ENCODE results near the gene CDCA3.
A peak's percentile ranks its signal among the peaks of the same experiment; 100 is the strongest.
"Not testable (repeated sequence)": the region's sequence is repeated elsewhere in the genome, so short reads cannot be mapped to it uniquely, and the experiment has no call there.

The CDCA3 gene

DNA sequence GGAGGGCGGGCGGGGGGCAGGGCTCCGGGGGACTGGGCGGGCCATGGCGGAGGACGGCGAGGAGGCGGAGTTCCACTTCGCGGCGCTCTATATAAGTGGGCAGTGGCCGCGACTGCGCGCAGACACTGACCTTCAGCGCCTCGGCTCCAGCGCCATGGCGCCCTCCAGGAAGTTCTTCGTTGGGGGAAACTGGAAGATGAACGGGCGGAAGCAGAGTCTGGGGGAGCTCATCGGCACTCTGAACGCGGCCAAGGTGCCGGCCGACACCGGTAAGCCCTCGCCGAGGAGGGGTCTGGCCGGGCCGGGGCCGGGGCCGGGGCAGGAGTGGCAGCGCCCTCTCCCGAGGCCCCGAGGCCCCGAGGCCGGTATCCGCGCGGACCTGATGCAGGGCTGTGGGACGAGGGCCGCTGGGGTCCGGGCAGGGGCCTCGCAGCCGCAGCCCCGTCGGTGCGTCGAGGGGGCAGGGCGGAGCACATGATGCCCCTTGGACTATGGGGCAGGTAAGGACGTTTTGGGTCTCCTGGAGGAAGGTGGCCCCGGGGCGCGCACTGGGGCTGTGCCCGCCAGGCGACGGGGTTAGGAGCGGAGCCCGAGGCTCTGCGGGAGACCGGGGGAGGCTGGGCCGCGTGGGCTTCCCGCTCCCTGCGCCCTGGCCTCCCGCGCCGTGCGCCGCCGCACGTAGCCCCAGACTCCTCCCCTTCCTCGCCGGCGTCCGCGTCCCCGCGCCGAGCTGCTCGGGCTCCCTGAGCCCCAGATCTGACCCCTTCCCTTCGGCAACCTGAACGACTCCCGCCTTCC is 16.5 kb upstream of the CDCA3 start, which contains the start of gene TPI1:
TPI1 (plus strand) TSS at position 119 of the 798 bp plus-strand sequence; CDS start at position 155, 36 bp downstream.
- DNase-seq (ENCODE audit: insufficient read length, low spot score) (peak; percentile 69), FAIRE-seq (no peak)

GRCh38 chr12:6866920-6867412 is 15.9 kb upstream of the CDCA3 start:
- no peak for DNase-seq (ENCODE audit: insufficient read length, low spot score)
- TF ChIP-seq POLR2A (IDR thresholded peaks at IDR 0.05; ENCODE audit: low read depth, low read length), result no peak
- no peak for FAIRE-seq

More for the DNA sequence above, 16.5 kb upstream of the CDCA3 start, which contains the start of gene TPI1:
- peak; percentile 98 for TF ChIP-seq POLR2A (IDR thresholded peaks at IDR 0.05; ENCODE audit: low read depth, low read length)

DNA sequence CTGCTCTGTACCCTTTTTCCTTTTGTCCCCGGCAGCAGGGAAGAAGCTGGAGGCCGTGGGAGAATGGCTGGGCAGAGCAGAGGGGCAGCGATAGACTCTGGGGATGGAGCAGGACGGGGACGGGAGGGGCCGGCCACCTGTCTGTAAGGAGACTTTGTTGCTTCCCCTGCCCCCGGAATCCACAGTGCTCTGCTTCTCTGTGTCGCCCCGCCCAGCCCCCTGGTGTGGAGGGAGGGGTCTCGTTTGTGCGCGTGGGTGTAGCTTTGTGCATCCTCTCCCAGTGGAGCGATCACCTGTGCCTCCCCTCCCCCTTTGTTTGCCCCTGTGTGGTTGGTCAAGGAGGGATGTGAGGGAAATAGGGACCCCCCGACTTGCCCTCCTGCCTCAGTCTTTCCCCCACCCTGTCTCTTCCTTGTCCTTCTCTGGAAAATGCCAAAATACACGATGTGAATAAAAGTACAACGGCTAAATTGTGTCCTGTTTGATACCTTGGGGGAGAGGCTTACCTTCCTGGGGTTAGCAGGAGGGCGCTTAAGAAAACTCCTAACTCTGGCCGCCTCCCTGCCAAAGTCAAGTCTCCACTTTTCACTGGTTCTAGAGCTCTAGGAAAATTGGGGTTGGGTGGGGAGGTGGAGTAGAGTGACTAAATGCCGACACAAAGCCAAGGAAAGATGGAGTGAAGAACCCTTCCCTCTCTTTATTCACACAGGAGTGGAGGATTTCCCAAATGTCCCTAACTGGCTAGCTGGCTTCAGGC is 15.3 kb upstream of the CDCA3 start:
- DNase-seq (ENCODE audit: insufficient read length, low spot score) (no peak), FAIRE-seq (no peak)
- no peak for TF ChIP-seq POLR2A (IDR thresholded peaks at IDR 0.05; ENCODE audit: low read depth, low read length)

DNA sequence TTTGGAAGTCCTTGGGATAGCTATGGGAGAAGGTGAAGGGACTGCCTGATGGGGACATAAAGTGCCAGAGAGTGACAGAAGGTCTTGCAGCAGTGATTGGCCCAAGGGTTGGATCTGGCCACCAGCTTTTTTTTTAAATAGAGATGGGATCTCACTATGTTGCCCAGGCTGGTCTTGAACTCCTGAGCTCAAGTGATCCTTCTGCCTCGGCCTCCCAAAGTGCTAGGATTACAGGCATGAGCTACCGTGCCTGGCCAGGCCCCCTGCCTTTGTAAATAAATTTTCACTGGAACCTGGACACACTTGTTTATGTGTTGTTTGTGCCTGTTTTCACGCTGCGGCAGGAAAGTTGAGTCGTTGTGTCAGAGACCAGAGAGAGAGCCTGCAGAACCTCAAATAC is 14.2 kb upstream of the CDCA3 start:
- FAIRE-seq; DNase-seq (ENCODE audit: insufficient read length, low spot score): not testable (repeated sequence)

DNA sequence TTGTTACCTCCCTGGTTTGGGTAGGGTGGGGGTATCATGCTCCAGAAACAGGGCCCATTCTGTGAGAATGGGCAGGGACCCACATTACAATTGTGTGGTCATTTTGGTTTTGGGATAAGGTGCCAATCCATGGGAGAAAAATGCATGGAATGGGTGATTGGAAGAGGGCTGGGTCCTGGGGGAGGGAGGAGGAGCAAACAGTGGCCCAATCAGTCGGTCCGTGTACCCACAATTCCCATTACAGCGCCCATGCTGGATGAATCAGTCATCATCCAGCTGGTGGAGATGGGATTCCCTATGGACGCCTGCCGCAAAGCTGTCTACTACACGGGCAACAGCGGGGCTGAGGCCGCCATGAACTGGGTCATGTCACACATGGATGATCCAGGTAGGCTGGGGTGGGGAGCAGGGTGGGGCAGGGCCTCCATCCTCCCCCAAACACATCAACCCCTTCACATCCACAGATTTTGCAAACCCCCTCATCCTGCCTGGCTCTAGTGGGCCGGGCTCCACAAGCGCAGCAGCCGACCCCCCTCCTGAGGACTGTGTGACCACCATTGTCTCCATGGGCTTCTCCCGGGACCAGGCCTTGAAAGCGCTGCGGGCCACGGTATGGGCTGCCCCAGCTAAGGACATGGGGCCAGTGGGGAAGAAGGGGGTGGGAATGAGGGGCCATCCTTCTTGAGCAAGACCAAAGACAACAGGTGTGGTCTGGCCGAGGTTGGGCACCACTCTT is 12.7 kb upstream of the CDCA3 start:
- TF ChIP-seq POLR2A (IDR thresholded peaks at IDR 0.05; ENCODE audit: low read depth, low read length), result no peak
- DNase-seq (ENCODE audit: insufficient read length, low spot score) (no peak), FAIRE-seq (no peak)

DNA sequence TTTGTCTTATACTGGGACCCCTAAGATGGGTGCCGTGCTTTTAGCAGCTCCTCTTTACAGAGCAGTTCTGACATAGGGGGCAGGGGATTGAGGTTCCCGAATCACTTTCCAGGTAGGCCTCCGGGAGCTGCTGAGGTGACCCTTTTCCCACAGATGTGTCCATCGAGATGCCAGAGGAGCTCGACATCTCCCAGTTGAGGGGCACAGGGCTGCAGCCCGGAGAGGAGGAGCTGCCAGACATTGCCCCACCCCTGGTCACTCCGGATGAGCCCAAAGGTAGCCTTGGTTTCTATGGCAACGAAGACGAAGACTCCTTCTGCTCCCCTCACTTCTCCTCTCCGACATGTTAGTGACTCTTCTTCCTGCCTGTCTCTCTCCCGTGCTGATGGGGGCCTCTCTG is 11.9 kb upstream of the CDCA3 start:
- DNase-seq (ENCODE audit: insufficient read length, low spot score) (no peak), FAIRE-seq (no peak)
- no peak for TF ChIP-seq POLR2A (IDR thresholded peaks at IDR 0.05; ENCODE audit: low read depth, low read length)

DNA sequence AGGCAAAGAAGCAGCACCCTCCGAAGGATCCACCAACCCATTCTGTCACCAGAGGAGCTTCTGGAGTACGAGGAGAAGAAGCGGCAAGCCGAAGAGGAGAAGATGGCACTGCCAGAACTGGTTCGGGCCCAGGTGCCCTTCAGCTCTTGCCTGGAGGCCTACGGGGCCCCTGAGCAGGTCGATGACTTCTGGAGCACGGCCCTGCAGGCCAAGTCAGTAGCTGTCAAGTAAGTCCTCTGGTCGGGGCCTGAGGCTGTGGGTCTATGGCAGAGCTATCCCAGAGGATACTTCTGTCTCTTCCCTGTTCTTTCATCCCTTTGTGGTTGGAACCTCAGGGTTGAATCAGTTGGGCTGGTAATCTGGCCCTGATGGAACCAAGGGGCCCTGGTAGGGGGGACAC is 10.3 kb upstream of the CDCA3 start:
- no peak for DNase-seq (ENCODE audit: insufficient read length, low spot score)
- TF ChIP-seq POLR2A (IDR thresholded peaks at IDR 0.05; ENCODE audit: low read depth, low read length), result no peak
- FAIRE-seq, result no peak

GRCh38 chr12:6860942-6861341 is 9.9 kb upstream of the CDCA3 start:
- TF ChIP-seq POLR2A (IDR thresholded peaks at IDR 0.05; ENCODE audit: low read depth, low read length), result no peak
- FAIRE-seq (no peak), DNase-seq (ENCODE audit: insufficient read length, low spot score) (no peak)

GRCh38 chr12:6860116-6860515 is 9.0 kb upstream of the CDCA3 start:
- TF ChIP-seq POLR2A (IDR thresholded peaks at IDR 0.05; ENCODE audit: low read depth, low read length), result no peak
- FAIRE-seq, result no peak
- DNase-seq (ENCODE audit: insufficient read length, low spot score), result no peak

DNA sequence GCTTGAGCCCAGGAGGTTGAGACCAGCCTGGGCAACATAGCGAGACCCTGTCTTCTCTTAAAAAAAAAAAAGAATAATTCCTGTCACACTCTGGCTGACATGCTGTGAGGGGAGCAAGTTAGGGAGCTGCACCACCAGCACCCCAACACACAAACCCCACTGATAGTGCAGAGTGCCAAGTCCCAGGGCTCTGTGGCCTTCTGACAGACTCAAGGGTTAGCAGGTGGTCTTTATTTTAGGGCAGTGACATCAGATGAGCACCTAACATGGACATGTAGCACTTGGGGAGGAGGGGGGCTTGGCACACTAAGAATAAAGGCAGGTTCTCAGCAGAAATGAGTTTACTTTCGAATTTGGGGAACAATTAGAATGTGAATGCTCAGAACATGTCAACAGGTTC is 7.7 kb upstream of the CDCA3 start:
- DNase-seq (ENCODE audit: insufficient read length, low spot score) (no peak), FAIRE-seq (no peak)
- no peak for TF ChIP-seq POLR2A (IDR thresholded peaks at IDR 0.05; ENCODE audit: low read depth, low read length)

DNA sequence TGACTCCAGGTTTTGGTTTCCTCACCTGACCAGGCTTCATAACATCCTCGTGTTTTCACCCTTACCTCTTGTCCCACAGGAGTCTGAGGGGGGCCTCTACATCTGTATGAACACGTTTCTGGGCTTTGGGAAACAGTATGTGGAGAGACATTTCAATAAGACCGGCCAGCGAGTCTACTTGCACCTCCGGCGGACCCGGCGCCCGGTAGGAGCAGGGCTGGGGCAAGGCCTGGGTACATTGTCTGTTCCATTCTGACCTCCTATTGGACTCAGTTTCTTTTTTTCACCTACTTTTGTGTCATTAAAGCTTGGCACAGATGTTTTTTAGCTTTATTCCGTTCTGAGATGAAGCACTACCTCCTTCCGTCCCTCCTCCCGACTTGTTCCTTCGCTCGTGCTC is 4.2 kb upstream of the CDCA3 start:
- DNase-seq (ENCODE audit: insufficient read length, low spot score) (no peak), FAIRE-seq (no peak)
- no peak for TF ChIP-seq POLR2A (IDR thresholded peaks at IDR 0.05; ENCODE audit: low read depth, low read length)

GRCh38 chr12:6854036-6854435 is 3.0 kb upstream of the CDCA3 start:
- no peak for FAIRE-seq
- no peak for TF ChIP-seq POLR2A (IDR thresholded peaks at IDR 0.05; ENCODE audit: low read depth, low read length)

DNA sequence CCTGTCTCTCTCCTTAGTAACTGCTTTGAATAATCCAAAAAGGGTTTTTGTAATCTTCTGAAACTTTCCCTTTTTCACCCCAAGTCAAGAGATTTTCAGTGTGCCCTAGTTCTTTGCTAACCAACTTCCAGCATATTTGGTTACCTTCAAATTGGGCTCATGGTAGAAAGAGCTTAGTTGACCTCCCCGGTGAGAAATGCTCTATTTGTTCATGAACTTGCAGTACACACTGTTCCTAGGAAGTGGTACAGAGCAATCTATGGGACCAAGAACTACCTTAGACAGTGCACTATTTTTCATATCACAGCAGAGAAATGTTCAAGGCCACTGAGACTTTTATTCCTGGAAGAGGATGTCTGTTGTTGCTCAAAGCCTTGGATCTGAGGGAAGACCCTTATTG is 2.5 kb upstream of the CDCA3 start:
- no peak for FAIRE-seq

More at GRCh38 chr12:6854036-6854435, 3.0 kb upstream of the CDCA3 start:
- DNase-seq (ENCODE audit: insufficient read length, low spot score), result no peak

More for the DNA sequence above, 2.5 kb upstream of the CDCA3 start:
- DNase-seq (ENCODE audit: insufficient read length, low spot score), result no peak
- no peak for TF ChIP-seq POLR2A (IDR thresholded peaks at IDR 0.05; ENCODE audit: low read depth, low read length)
